Stomach (tissue), 9 donors: ENCODE data around the gene ATP5F1D. TPM values are rescaled to one million over a fixed set of nuclear protein-coding genes. Genes with fewer than 3 reads are reported as not detected.

Source experiments
- DNase-seq, 2 donors: peaks; one replicate each; pipeline versions ENCODE4 v3.0.0 to v3.0.0-alpha.2; 2013 to 2019
- H3K27ac ChIP-seq, 5 donors: fragments of 200-600 bp in 4 of 5; sonication (generic) in 4 of 5; one replicate each; pipeline ENCODE4 v1.5.1; 2013 to 2019; ENCODE audit warnings: mild to moderate bottlenecking in 1 of 5, moderate library complexity in 1 of 5
- H3K27me3 ChIP-seq, 3 donors: fragments of 200-600 bp; sonication (generic); one replicate each; pipeline ENCODE4 v1.5.1; 2017 to 2019; ENCODE audit warnings: mixed run types in 1 of 3
- H3K36me3 ChIP-seq, 4 donors: fragments of 200-600 bp; sonication (generic); 1 replicate in 3 of 4; 2 replicates in 1 of 4; pipeline ENCODE4 v1.5.1; 2016 to 2019
- H3K4me1 ChIP-seq, 4 donors: fragments of 200-600 bp; sonication (generic); one replicate each; pipeline ENCODE4 v1.5.1; 2016 to 2019
- H3K4me3 ChIP-seq, 4 donors: fragments of 200-600 bp; sonication (generic) in 3 of 4; one replicate each; pipeline ENCODE4 v1.5.1; 2016 to 2019; ENCODE audit warnings: mild to moderate bottlenecking in 1 of 4
- H3K9me3 ChIP-seq, 4 donors: fragments of 200-600 bp; sonication (generic); one replicate each; pipeline ENCODE4 v1.5.1; 2016 to 2019
- CTCF ChIP-seq, 7 experiments: fragments of 450-650 bp in 4 of 7; fragments of 200-600 bp in 3 of 7; sonication (generic) in 3 of 7; IDR thresholded peaks; one replicate each; pipeline ENCODE4 v1.5.1; 2016 to 2019; ENCODE audit warnings: antibody characterized with exemption in 7 of 7, control low read depth in 2 of 7, mild to moderate bottlenecking in 1 of 7
- EP300 ChIP-seq: sonication (generic); formaldehyde crosslinking; IDR thresholded peaks from one replicate; pipeline ENCODE4 v1.6.1; 2017; ENCODE audit warnings: antibody characterized with exemption
- POLR2A ChIP-seq, 4 donors: fragments of 450-650 bp; IDR thresholded peaks; one replicate each; pipeline ENCODE4 v1.6.1; 2016; ENCODE audit warnings: antibody characterized with exemption in 4 of 4, control low read depth in 2 of 4, mild to moderate bottlenecking in 1 of 4, moderate library complexity in 1 of 4
- POLR2AphosphoS5 ChIP-seq, 3 donors: sonication (generic); formaldehyde crosslinking; IDR thresholded peaks; one replicate each; pipeline ENCODE4 v1.6.1; 2016; ENCODE audit warnings: antibody characterized with exemption in 3 of 3
- WGBS, 5 donors: extraction: QIAGEN DNeasy Blood & Tissue Kit in 3 of 5; methylation state at CpG; one replicate each; pipeline versions ENCODE4 v1.1.5 to v1.1.7; 2013 to 2018; 5-methylcytosine and 5-hydroxymethylcytosine counted together
- intact Hi-C: fragments of 100-400 bp; cut with DNase I; formaldehyde crosslinking; loops from one replicate; pipeline ENCODE4 v1.15.1; 2023; ENCODE audit warnings: low total_unique reads
- polyA plus RNA-seq, 3 donors: library from polyadenylated mRNA; stranded (reverse); fragments of 200-250 nt; gene quantifications; one replicate each; pipeline ENCODE4 v1.2.3, GENCODE V29; 2013
- total RNA-seq, 5 donors: library from RNA; depleted of rRNA; stranded (reverse); fragments of >200 nt; gene quantifications; one replicate each; pipeline versions ENCODE4 v1.1.0 to v1.2.3, GENCODE V29; 2014 to 2016
- donor health status: healthy with polysubstance abuse.
- donor health status: Bipolar disorder and iron deficiency.
- donor health status: healthy.

The ATP5F1D gene
- total and polyA plus RNA-seq, 8 donors, result 26.4 to 905 (median 272) TPM

DNA sequence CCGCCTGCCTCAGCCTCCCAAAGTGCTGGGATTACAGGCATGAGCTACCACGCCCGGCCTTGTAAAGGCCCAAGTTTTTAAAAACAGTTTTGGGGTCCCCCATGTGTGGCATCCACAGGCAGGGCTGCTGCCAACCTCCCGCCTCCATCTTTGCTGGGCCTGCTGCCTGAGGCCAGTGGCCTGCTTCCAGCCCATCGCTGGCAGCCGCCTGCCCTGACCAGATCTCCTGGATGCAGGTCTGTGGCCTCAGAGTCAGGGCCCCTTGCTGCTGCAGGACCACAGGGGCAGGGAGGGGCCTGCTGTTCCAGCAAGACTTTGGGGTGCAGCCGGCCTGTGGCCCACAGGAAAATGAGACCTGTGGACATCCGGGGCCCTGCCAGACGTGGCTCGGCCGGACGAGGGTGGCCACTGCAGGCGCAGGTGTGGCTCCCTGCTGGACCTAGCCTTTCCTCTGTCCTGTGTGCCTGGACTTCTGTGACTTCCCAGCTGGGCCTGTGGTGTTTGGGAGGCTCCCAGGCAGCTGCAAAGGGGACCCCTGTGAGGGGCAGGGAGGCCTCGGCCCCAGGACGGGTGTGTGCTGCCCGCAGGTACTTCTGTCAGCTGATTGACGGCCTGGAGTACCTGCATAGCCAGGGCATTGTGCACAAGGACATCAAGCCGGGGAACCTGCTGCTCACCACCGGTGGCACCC lies 21.6 kb upstream of the ATP5F1D start:
- Histone ChIP-seq H3K9me3 (no peaks in the 10 kb centered on the region), H3K4me1 (peaks cover 42 to 75% (median 69%) of the 10 kb centered on the region in 4 donors), H3K27ac (peak overlapping the region in 1 of 5 donors; percentile 88), H3K36me3 (peaks cover 31 to 60% (median 59%) of the 10 kb centered on the region in 4 donors), H3K27me3 (no peaks in the 10 kb centered on the region), H3K4me3 (no peak overlapping the region)
- WGBS, 5 donors, result 85 to 88% (median 86%) methylated on average over 6 to 19 of the region's 19 CpGs
- no peak for DNase-seq
- intact Hi-C loops, result no loop called here
- TF ChIP-seq CTCF (IDR thresholded peaks at IDR 0.05), result no peak
- no peak for TF ChIP-seq EP300
- no peak for TF ChIP-seq POLR2A (IDR thresholded peaks at IDR 0.05)
- TF ChIP-seq POLR2AphosphoS5 (IDR thresholded peaks at IDR 0.05), result no peak

DNA sequence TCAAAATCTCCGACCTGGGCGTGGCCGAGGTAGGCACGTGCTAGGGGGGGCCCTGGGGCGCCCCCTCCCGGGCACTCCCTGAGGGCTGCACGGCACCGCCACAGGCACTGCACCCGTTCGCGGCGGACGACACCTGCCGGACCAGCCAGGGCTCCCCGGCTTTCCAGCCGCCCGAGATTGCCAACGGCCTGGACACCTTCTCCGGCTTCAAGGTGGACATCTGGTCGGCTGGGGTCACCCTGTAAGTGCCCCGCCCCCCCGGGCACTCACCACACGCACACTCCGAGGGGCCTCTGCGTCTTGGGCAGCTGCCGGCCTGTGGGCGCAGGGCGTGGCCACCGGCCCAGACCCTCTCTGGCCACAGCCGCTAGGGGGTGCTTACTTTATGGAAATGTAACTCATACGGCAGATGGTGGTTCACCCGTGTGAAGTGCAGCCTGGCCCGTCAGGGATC lies 21.0 kb upstream of the ATP5F1D start:
- Histone ChIP-seq H3K4me3 (no peak overlapping the region), H3K4me1 (peaks cover 36 to 70% (median 63%) of the 10 kb centered on the region in 4 donors), H3K27ac (peak overlapping the region in 1 of 5 donors; percentile 66), H3K27me3 (no peaks in the 10 kb centered on the region), H3K36me3 (peaks cover 32 to 66% (median 65%) of the 10 kb centered on the region in 4 donors), H3K9me3 (no peaks in the 10 kb centered on the region)
- WGBS, 5 donors, result 71 to 84% (median 77%) methylated on average over 5 to 33 of the region's 33 CpGs
- no peak for DNase-seq
- TF ChIP-seq POLR2A (IDR thresholded peaks at IDR 0.05), result no peak
- no peak for TF ChIP-seq CTCF (IDR thresholded peaks at IDR 0.05)
- no peak for TF ChIP-seq EP300
- TF ChIP-seq POLR2AphosphoS5 (IDR thresholded peaks at IDR 0.05), result no peak
- intact Hi-C loops, result no loop called here

GRCh38 chr19:1220976-1221903 lies 20.3 kb upstream of the ATP5F1D start:
- peak overlapping the region in 2 of 5 donors; percentile 8 to 66 for H3K27ac ChIP-seq
- TF ChIP-seq CTCF (IDR thresholded peaks at IDR 0.05) (peak in 5 of 7 experiments; percentile 62 to 89 (median 79)), POLR2AphosphoS5 (IDR thresholded peaks at IDR 0.05) (no peak)
- no peaks in the 10 kb centered on the region for H3K27me3 ChIP-seq
- peak; percentile 82 to 87 for DNase-seq
- intact Hi-C loops, result no loop called here
- H3K9me3 ChIP-seq, result no peaks in the 10 kb centered on the region
- WGBS, 5 donors, result 60 to 75% (median 63%) methylated on average over 20 to 38 of the region's 38 CpGs
- H3K36me3 ChIP-seq, result peaks cover 40 to 72% (median 72%) of the 10 kb centered on the region in 4 donors
- peak overlapping the region in 1 of 4 donors; percentile 16 for H3K4me3 ChIP-seq
- peaks cover 29 to 62% (median 56%) of the 10 kb centered on the region in 4 donors for H3K4me1 ChIP-seq

DNA sequence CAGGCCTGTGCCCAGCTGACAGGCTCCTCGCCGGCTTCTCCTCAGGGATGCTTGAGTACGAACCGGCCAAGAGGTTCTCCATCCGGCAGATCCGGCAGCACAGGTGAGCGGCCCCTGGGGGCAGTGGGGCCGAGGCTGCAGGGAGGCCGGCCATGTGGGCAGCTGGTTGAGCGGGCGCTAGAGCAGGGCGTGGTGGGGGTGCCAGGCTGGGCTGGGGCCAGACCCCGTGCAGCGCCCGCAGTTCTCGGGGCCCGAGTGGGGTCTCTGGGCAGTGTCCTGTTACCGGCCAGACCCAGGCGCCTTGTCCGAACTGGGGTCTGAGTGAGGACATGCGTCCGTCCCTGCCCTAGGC lies 19.7 kb upstream of the ATP5F1D start:
- Histone ChIP-seq H3K9me3 (no peaks in the 10 kb centered on the region), H3K4me3 (peak overlapping the region in 1 of 4 donors; percentile 16), H3K27ac (peak overlapping the region in 1 of 5 donors; percentile 66), H3K4me1 (peaks cover 26 to 57% (median 50%) of the 10 kb centered on the region in 4 donors), H3K27me3 (no peaks in the 10 kb centered on the region), H3K36me3 (peaks cover 46 to 78% (median 72%) of the 10 kb centered on the region in 4 donors)
- WGBS, 5 donors, result 90 to 100% (median 92%) methylated on average over 4 to 22 of the region's 22 CpGs
- intact Hi-C loops, result no loop called here
- TF ChIP-seq CTCF (IDR thresholded peaks at IDR 0.05) (no peak), EP300 (no peak), POLR2A (IDR thresholded peaks at IDR 0.05) (no peak), POLR2AphosphoS5 (IDR thresholded peaks at IDR 0.05) (no peak)
- no peak for DNase-seq
